Right renal cortex interstitium (tissue), 3 donors: ENCODE results near the gene NPTN. TPM values are rescaled to one million over a fixed set of nuclear protein-coding genes. Genes with fewer than 3 reads are reported as not detected.
"Not testable (repeated sequence)": the region's sequence is repeated elsewhere in the genome, so short reads cannot be mapped to it uniquely, and the experiment has no call there.

ENCODE experiments used
- DNase-seq, 3 donors: peaks; one replicate each; pipeline ENCODE4 v3.0.0-alpha.2; 2013; ENCODE audit warnings: low read depth in 3 of 3, low spot score in 2 of 3
- polyA plus RNA-seq, 3 donors: library from polyadenylated mRNA; unstranded; fragments of 120-200 nt; gene quantifications; one replicate each; pipeline ENCODE4 v1.2.1, GENCODE V29; 2013; ENCODE audit not compliant: insufficient read length in 3 of 3

The NPTN gene
- polyA plus RNA-seq, 3 donors: 191 to 202 (median 198) TPM

GRCh38 chr15:73601451-73602445, 31.4 kb downstream of the NPTN start:
- no peak for DNase-seq

DNA sequence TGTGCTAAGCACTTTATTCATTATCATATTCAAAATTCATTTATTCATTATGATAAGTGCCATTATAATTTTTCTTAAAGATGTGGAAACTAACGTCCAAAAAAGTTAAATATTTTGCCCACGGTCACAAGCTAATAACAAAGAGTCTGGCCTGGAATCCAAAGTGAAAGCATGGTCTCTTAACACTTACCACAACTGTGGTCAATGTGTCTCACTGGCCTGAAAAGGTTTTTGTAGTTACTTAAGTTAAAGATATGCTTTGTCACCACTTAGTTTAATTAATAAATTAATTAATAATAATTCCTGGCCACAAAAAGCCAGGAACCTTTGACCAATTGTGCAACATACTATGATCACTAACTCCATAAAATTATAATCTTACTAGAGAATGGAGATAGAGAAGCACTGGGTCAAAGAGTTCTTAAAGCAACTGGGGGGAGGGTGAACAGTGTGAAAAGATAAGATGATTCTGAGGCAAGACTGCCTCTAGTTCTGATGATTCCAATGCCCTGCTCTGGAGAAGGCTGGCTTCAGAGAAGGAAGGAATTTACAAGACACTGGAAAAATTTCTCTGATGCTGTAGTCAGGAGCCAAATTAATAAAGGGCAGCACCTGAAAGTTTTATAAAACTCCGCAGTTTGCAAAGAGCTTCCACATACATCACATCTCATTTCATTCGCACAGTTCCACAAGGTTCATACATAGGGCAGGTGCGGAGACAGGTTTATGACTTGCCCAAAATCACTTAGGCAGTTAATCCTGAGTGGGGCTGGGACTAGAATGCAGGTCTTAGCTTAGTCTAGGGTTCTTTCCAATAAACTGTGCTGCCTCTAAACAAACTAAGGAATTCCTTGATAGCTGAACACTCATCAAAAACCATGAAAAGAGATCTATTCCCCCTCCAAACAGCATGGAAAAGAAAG, 32.5 kb downstream of the NPTN start:
- DNase-seq: no peak

GRCh38 chr15:73599934-73600333, 33.3 kb downstream of the NPTN start:
- DNase-seq: no peak

- DNase-seq: no peak
Measured at GRCh38 chr15:73598530-73599160, 34.5 kb downstream of the NPTN start.

- DNase-seq: no peak
Measured at GRCh38 chr15:73597036-73597638, 36.1 kb downstream of the NPTN start.

DNA sequence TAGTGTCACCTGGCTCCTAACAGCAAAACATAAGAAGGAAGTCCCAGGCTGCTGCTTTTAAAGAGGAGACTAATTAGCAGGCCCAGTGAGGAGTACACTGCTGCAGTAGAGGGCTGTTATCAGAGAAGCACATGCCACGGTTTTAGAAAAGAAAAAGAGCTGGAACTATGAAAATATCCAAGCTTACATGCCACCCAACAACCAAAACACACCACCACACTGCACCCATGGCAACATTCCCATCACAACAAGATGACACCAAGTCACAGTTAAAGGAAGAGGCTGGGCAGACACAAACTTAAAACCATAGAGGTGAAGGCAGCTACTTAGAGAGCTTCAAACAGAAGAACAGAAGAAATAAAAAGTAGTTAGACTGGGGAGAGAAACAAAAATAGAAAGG, 37.0 kb downstream of the NPTN start:
- DNase-seq: no peak

- DNase-seq: no peak
Measured at GRCh38 chr15:73594109-73594508, 39.1 kb downstream of the NPTN start.

DNA sequence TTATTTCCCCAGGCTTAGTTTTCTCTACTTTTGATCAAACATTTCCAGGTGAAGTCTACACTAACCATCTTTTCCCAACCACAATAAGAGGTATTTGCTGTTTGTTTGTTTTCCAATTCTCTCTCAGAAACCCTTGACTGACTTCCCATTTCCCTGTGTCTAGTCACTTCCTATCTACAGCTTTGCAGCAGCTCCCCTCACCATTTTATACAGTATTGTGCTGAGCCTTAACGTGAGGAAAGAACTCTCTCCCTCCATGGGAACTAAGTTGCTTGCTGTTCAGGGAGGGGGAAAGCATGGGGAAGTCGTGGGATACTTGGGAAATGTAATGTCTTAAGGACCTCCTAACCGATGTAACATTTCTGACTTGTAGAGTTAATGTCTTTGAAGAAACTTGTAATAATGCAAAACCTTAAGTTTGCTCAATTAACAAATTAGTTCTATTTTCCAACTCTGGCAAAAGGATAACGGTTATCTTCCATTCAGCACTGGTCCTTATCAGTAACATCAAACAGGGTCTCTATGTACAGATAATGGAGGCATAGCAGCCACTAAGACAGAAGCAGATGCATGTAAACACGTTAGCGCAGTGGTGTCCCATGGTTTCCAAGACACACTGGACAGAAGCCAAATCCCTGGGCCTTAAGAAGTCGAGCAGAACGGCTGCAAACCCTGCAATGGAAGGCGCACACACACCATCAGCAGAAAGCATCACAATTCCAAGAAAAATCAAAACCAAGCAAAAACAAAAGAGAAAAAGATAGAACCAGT, 39.7 kb downstream of the NPTN start:
- no peak for DNase-seq

- no peak for DNase-seq
Measured at GRCh38 chr15:73590263-73590662, 42.9 kb downstream of the NPTN start.

DNA sequence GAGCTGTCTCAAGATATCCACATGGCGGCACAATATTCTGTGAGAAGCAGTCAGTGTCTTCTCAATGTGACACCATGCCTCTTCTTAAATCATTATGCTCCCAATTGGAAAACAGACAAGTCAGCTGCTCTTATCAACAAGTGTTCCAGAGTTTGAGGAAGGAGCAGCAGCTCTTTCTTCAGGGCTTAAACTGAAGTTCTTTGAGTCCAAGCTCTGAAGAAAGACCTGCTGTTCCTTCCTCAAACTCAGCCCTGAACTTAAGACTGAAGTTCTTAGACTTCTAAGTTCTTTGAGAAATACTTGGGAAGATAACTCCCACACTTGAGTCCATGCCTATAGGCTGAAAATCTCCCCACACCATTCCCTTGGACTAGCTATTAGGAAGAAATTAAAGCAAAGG, 43.4 kb downstream of the NPTN start:
- no peak for DNase-seq

DNA sequence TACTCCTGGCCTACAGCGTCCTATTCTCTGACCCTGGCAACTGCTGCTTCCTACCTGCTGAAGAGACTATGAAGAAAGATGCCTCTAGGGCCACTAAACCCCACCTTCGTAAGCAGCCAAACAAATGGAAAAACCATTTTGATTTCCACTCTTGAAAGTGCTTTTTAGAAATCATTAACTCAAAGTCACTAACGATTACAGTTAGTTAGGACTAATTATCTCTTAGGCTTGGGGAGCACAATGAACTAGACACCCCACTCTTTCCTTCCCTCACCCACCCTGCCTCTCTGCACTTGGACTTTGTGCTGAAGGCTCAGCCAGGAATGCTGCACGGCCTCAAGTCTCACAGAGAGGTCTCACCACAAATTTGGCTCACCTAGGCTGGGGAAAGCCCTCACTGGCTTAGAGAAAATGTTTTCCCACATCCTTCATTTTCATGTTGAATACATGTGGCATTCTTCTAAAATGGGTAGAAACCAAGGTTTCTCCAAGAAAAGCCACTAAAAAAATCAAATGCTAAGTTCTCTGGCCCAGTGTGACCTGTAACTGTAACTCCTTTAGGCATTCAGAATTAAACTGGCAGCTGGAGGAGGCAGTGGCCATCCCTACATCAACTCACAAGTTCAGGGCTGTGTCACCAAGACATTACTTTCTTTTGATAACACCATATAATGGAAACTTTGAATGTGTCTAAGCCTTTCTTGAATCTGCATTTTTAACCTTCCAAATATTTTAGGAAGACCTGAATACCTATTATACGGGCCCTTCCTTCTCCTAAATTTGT, 47.1 kb downstream of the NPTN start:
- no peak for DNase-seq

- no peak for DNase-seq
Measured at GRCh38 chr15:73584699-73585420, 48.3 kb downstream of the NPTN start.

GRCh38 chr15:73583544-73583943, 49.6 kb downstream of the NPTN start:
- no peak for DNase-seq

- no peak for DNase-seq
Measured at GRCh38 chr15:73582851-73583379, 50.3 kb downstream of the NPTN start.

DNA sequence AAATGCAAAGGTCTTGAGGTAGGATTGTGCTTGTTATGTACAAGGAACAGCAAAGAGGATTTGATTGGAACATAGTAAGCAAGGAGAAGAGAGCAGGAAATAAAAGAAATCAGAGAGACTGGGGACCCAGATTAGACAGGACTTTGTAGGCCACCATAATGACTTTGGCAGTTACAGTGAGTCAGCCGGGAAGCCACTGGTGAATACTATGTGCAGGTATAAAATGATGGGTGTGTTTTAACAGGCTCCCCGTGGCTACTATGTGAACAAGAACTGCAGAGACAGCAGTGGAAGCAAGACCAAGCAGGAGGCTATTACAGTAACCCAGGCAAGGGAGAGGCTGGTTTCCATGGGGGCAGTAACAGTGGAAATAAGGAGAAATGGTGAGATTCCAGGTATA, 55.2 kb downstream of the NPTN start:
- no peak for DNase-seq

DNA sequence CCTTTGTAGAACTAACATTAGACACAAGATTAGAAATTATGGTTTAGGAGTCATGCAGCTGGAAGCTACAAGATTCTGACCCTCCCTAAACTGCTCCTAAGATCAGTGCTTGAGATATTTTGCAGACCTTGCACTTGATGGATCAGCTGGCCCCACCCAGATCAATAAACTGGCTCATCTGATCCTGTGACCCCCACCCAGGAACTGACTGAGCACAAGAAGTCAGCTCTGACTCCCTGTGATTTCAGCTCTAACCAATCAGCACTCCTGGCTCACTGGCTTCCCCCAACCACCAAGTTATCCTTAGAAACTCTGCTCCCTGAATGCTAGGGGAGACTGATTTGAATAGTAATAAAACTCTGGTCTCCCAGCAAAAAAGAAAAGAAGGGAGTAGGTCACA, 55.6 kb downstream of the NPTN start:
- DNase-seq: not testable (repeated sequence)

DNA sequence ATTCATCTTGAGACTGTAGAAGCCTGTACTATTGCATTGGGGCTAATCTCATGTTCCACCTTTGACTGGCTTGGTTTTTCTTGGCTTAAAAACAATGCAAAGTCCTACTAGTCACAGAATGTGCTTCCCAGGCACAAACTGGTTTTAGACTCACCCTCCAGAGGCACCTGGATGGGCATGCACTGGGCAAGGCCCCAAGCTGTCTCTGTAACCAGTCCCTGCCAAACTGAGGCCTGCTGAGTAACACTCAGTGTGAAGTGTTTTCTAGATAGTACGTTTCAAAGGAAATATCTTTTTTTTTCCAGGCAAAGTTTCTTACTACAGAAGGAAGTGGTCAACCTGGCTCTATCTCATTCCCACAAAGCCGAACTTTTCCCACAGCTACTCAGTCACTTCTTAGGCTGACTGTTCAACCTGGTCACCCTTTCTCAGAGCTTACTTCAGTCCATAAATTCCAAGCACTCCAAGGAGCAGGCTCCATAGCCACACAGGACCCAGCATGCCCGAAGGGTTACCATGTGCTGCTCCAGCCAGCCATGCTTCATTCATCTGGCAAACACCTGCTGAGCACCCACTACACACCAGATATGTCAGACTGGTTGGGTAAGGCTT, 57.4 kb downstream of the NPTN start:
- no peak for DNase-seq

- DNase-seq: no peak
Measured at GRCh38 chr15:73573572-73573971, 59.6 kb downstream of the NPTN start.
